HG03097 (cell line): ENCODE data around the gene SYP.
"Not testable (repeated sequence)": the region's sequence is repeated elsewhere in the genome, so short reads cannot be mapped to it uniquely, and the experiment has no call there.

Source experiments
- ATAC-seq: cut with Tn5 transposase; IDR thresholded peaks from one replicate; pipeline ENCODE4 v1.9.1; 2021; ENCODE audit not compliant: unreplicated experiment, low FRiP score

Gene SYP

GRCh38 chrX:49173544-49173943 lies 26.4 kb downstream of the SYP start:
- ATAC-seq: not testable (repeated sequence)

GRCh38 chrX:49172280-49172780 lies 27.7 kb downstream of the SYP start:
- ATAC-seq: peak; percentile 56

- no peak for ATAC-seq
Measured at GRCh38 chrX:49171752-49172279, 28.2 kb downstream of the SYP start, which contains the start of gene PLP2. Gene PLP2, plus strand, starts transcription at chrX:49171898. Its CDS starts 103 bp downstream, at chrX:49172001.

GRCh38 chrX:49167740-49168108 lies 32.3 kb downstream of the SYP start:
- no peak for ATAC-seq

- peak; percentile 28 for ATAC-seq
Measured at GRCh38 chrX:49166914-49167739, 32.9 kb downstream of the SYP start.

- peak; percentile 43 for ATAC-seq
Measured at GRCh38 chrX:49165901-49166881, 33.8 kb downstream of the SYP start.

- ATAC-seq: no peak
Measured at GRCh38 chrX:49164589-49165360, 35.2 kb downstream of the SYP start.

GRCh38 chrX:49163555-49164419 lies 36.2 kb downstream of the SYP start:
- ATAC-seq: peak; percentile 33

GRCh38 chrX:49162620-49163019 lies 37.4 kb downstream of the SYP start, which contains the start of gene MAGIX:
Gene MAGIX, plus strand, starts transcription at chrX:49162758. Its CDS starts 132 bp downstream, at chrX:49162890.
- no peak for ATAC-seq

- ATAC-seq: no peak
Measured at GRCh38 chrX:49161632-49162031, 38.4 kb downstream of the SYP start.

GRCh38 chrX:49160908-49161307 lies 39.1 kb downstream of the SYP start:
- ATAC-seq: no peak

- no peak for ATAC-seq
Measured at GRCh38 chrX:49157194-49157593, 42.8 kb downstream of the SYP start.

GRCh38 chrX:49155900-49156837 lies 43.8 kb downstream of the SYP start:
- ATAC-seq: peak; percentile 75

- ATAC-seq: no peak
Measured at GRCh38 chrX:49155243-49155899, 44.6 kb downstream of the SYP start.

GRCh38 chrX:49153467-49153866 lies 46.5 kb downstream of the SYP start:
- no peak for ATAC-seq

- not testable (repeated sequence) for ATAC-seq
Measured at GRCh38 chrX:49149291-49149690, 50.7 kb downstream of the SYP start.

GRCh38 chrX:49148390-49149100 lies 51.4 kb downstream of the SYP start:
- ATAC-seq: not testable (repeated sequence)
